ENCODE measurements around the gene PLA2G5. TPM values are rescaled to one million over a fixed set of nuclear protein-coding genes. Genes with fewer than 3 reads are reported as not detected.

PLA2G5 gene
- total RNA-seq, 4 donors from 2014 or later = 0.87 to 4.7 (median 2.2) TPM

GRCh38 chr1:20117236-20117635 lies 47.2 kb downstream of the PLA2G5 start:
- Histone ChIP-seq H3K27me3 (no peaks in the 10 kb centered on the region), H3K4me3 (no peak overlapping the region), H3K9me3 (no peaks in the 10 kb centered on the region), H3K4me1 (no peaks in the 10 kb centered on the region), H3K27ac (no peak overlapping the region), H3K36me3 (no peaks in the 10 kb centered on the region)
- no peak for TF ChIP-seq CTCF (IDR thresholded peaks at IDR 0.05)
- TF ChIP-seq EP300 (IDR thresholded peaks at IDR 0.05) = no peak
- no peak for TF ChIP-seq POLR2A (IDR thresholded peaks at IDR 0.05)
- DNase-seq (ENCODE audit: low spot score in 2 of 2) = no peak

- H3K9me3 ChIP-seq = no peaks in the 10 kb centered on the region
- TF ChIP-seq POLR2A (IDR thresholded peaks at IDR 0.05) = no peak
- TF ChIP-seq EP300 (IDR thresholded peaks at IDR 0.05) = no peak
- H3K36me3 ChIP-seq = no peaks in the 10 kb centered on the region
- no peaks in the 10 kb centered on the region for H3K27me3 ChIP-seq
- DNase-seq (ENCODE audit: low spot score in 2 of 2) = no peak
- H3K4me1 ChIP-seq = no peaks in the 10 kb centered on the region
- WGBS, 2 donors = 79 to 90% methylated on average over 2 of the region's 2 CpGs
- no peak within 1 kb of the TSS for H3K27ac ChIP-seq
- no peak within 1 kb of the TSS for H3K4me3 ChIP-seq
These were observed 49.4 kb downstream of the PLA2G5 start, which contains the start of gene PLA2G2D for GRCh38 chr1:20119347-20119746. Gene PLA2G2D (minus strand): TSS chr1:20119536. CDS start chr1:20119498, 38 bp downstream.

- Histone ChIP-seq H3K9me3 (no peaks in the 10 kb centered on the region), H3K4me1 (no peaks in the 10 kb centered on the region), H3K4me3 (no peak overlapping the region), H3K27ac (no peak overlapping the region), H3K27me3 (no peaks in the 10 kb centered on the region), H3K36me3 (no peaks in the 10 kb centered on the region)
- no peak for DNase-seq (ENCODE audit: low spot score in 2 of 2)
- WGBS, 2 donors = 90% methylated on average over 4 of the region's 4 CpGs
- TF ChIP-seq CTCF (IDR thresholded peaks at IDR 0.05) (no peak), POLR2A (IDR thresholded peaks at IDR 0.05) (no peak), EP300 (IDR thresholded peaks at IDR 0.05) (no peak)
These were observed 50.8 kb downstream of the PLA2G5 start for GRCh38 chr1:20120796-20121195.

DNA sequence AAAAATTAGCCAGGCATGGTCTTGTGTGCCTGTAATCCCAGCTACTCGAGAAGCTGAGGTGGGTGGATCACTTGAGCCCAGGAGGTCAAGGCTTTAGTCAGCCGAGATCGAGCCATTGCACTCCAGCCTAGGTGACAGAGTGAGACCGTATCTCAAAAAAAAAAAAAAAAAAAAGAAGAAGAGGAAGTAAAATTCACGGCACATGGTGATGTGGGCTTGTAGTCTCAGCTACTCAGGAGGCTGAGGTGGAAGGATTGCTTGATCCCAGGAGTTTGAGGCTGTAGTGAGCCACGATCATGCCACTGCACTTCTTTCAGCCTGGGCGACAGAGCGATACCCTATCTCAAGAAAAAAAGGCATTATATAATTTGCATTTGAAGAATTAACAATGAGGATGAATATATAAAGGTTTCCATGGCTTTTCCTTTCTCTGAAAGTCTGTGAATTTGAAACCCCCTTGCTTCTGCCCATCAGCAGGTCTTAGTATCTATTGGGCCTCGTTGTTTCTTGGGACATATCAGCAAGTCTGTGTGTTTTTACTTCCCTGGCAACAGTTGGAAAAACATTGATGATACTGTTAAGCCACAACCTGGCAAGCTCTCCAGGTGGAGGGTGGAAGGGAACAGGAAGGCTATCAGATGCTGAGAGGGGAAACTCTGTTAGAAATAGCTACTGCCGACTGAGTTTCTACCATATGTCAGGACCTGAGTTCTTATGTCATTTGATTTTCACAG lies 53.9 kb downstream of the PLA2G5 start:
- Histone ChIP-seq H3K36me3 (no peaks in the 10 kb centered on the region), H3K4me3 (no peak overlapping the region), H3K4me1 (no peaks in the 10 kb centered on the region), H3K9me3 (peaks cover 0 to 4% (median 0%) of the 10 kb centered on the region in 4 donors), H3K27me3 (no peaks in the 10 kb centered on the region), H3K27ac (no peak overlapping the region)
- no peak for DNase-seq (ENCODE audit: low spot score in 2 of 2)
- no peak for TF ChIP-seq EP300 (IDR thresholded peaks at IDR 0.05)
- TF ChIP-seq POLR2A (IDR thresholded peaks at IDR 0.05) = no peak
- no peak for TF ChIP-seq CTCF (IDR thresholded peaks at IDR 0.05)
- 64 to 71% methylated on average over 10 of the region's 10 CpGs for WGBS, 2 donors

GRCh38 chr1:20124456-20125057 lies 54.6 kb downstream of the PLA2G5 start:
- Histone ChIP-seq H3K27ac (no peak overlapping the region), H3K9me3 (peaks cover 0 to 10% (median 0%) of the 10 kb centered on the region in 4 donors), H3K27me3 (no peaks in the 10 kb centered on the region), H3K36me3 (no peaks in the 10 kb centered on the region), H3K4me3 (no peak overlapping the region), H3K4me1 (no peaks in the 10 kb centered on the region)
- WGBS, 2 donors = 67 to 76% methylated on average over 7 of the region's 7 CpGs
- peak in 1 of 2 donors; percentile 35 for DNase-seq (ENCODE audit: low spot score in 2 of 2)
- TF ChIP-seq CTCF (IDR thresholded peaks at IDR 0.05) (no peak), EP300 (IDR thresholded peaks at IDR 0.05) (no peak), POLR2A (IDR thresholded peaks at IDR 0.05) (no peak)
